Breast epithelium (tissue), 3 donors: ENCODE results near the gene MINDY4.

ENCODE experiments used
- POLR2A ChIP-seq: fragments of 450-650 bp; IDR thresholded peaks from one replicate; pipeline ENCODE4 v1.6.1; 2016; ENCODE audit warnings: antibody characterized with exemption, mild to moderate bottlenecking, moderate library complexity
- POLR2AphosphoS5 ChIP-seq, 3 donors: sonication (generic); formaldehyde crosslinking; IDR thresholded peaks; one replicate each; pipeline ENCODE4 v1.6.1; 2017; ENCODE audit warnings: antibody characterized with exemption in 3 of 3
- TF ChIP-seq, protein P1 (sequence below), 3 donors: fragments of 450-650 bp; IDR thresholded peaks; one replicate each; pipeline ENCODE4 v1.5.1; 2016 to 2017; ENCODE audit warnings: antibody characterized with exemption in 3 of 3, mild to moderate bottlenecking in 3 of 3, moderate library complexity in 3 of 3

- no peak for TF ChIP-seq POLR2A
- TF ChIP-seq, protein P1, sequence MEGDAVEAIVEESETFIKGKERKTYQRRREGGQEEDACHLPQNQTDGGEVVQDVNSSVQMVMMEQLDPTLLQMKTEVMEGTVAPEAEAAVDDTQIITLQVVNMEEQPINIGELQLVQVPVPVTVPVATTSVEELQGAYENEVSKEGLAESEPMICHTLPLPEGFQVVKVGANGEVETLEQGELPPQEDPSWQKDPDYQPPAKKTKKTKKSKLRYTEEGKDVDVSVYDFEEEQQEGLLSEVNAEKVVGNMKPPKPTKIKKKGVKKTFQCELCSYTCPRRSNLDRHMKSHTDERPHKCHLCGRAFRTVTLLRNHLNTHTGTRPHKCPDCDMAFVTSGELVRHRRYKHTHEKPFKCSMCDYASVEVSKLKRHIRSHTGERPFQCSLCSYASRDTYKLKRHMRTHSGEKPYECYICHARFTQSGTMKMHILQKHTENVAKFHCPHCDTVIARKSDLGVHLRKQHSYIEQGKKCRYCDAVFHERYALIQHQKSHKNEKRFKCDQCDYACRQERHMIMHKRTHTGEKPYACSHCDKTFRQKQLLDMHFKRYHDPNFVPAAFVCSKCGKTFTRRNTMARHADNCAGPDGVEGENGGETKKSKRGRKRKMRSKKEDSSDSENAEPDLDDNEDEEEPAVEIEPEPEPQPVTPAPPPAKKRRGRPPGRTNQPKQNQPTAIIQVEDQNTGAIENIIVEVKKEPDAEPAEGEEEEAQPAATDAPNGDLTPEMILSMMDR (IDR thresholded peaks at IDR 0.05): no peak
- TF ChIP-seq POLR2AphosphoS5 (IDR thresholded peaks at IDR 0.05): no peak
These were observed 124.8 kb downstream of the MINDY4 start for GRCh38 chr7:30896036-30896435.
